Measurements from ENCODE around the gene PTPRJ. TPM values are rescaled to one million over a fixed set of nuclear protein-coding genes. Genes with fewer than 3 reads are reported as not detected.

Gene PTPRJ
- total and polyA plus RNA-seq, 2 donors (not counting 1 experiment from before 2014, with no cell fraction given) = 11.2 to 20.0 TPM

GRCh38 chr11:48193876-48194275 lies 213.5 kb downstream of the PTPRJ start:
- Histone ChIP-seq H3K4me1 (ENCODE audit: control insufficient read depth in 2 of 2, insufficient read depth in 2 of 2, low read length in 2 of 2) (no peaks in the 10 kb centered on the region), H3K36me3 (replicated peaks in 1 of 2; ENCODE audit: control extremely low read depth in 1 of 2, control insufficient read depth in 1 of 2, extremely low read depth in 1 of 2, insufficient read depth in 2 of 2, low read length in 1 of 2) (no peaks in the 10 kb centered on the region), H3K4me2 (replicated peaks; ENCODE audit: low read depth, low read length, poor library complexity, severe bottlenecking) (no peak overlapping the region), H2AFZ (ENCODE audit: insufficient read depth, low read depth, low read length, poor library complexity, severe bottlenecking) (no peak overlapping the region), H4K20me1 (ENCODE audit: control insufficient read depth, insufficient read depth, low read length, poor library complexity, severe bottlenecking) (no peaks in the 10 kb centered on the region), H3K27me3 (replicated peaks in 1 of 4; ENCODE audit: control extremely low read depth in 1 of 4, control insufficient read depth in 3 of 4, insufficient read depth in 4 of 4, low read length in 3 of 4) (peaks cover 0 to 9% (median 3%) of the 10 kb centered on the region in 4 experiments), H3K4me3 (ENCODE audit: control extremely low read depth in 1 of 5, extremely low read depth in 1 of 5, insufficient read depth in 1 of 5, low read depth in 2 of 5, low read length in 4 of 5) (no peak overlapping the region), H3K9ac (ENCODE audit: low read length) (no peak overlapping the region), H3K9me3 (ENCODE audit: control extremely low read depth in 1 of 3, control insufficient read depth in 2 of 3, insufficient read depth in 1 of 3, low read length in 2 of 3) (peaks cover 3 to 12% (median 6%) of the 10 kb centered on the region in 3 donors), H3K27ac (ENCODE audit: low read length in 2 of 2) (no peak overlapping the region), H3K79me2 (ENCODE audit: control insufficient read depth, insufficient read depth, low read length) (no peaks in the 10 kb centered on the region)
- Mint-ChIP-seq H3K9me3 (ENCODE audit: insufficient read depth) (peaks cover 15% of the 10 kb centered on the region), H3K27me3 (peaks cover 37% of the 10 kb centered on the region), H3K27ac (no peak overlapping the region), H3K4me3 (no peak overlapping the region), H3K4me1 (no peaks in the 10 kb centered on the region)
- CTCF ChIA-PET = no interaction called here
- no CpG with 5 or more reads among the region's 2 CpGs for WGBS (ENCODE audit: insufficient coverage)
- DNase-seq (no peak), ATAC-seq (ENCODE audit: low read depth) (no peak)
- intact Hi-C loops (cut with micrococcal nuclease) = no loop called here
- TF ChIP-seq EZH2 (IDR thresholded peaks at IDR 0.05; ENCODE audit: borderline replicate concordance, insufficient read depth, low read depth, low read length, poor library complexity, severe bottlenecking) (no peak), CTCF (IDR thresholded peaks at IDR 0.05) (no peak)
- POLR2A ChIA-PET = no interaction called here

GRCh38 chr11:48207881-48208280 lies 227.5 kb downstream of the PTPRJ start:
- Mint-ChIP-seq H3K4me1 (no peaks in the 10 kb centered on the region), H3K27ac (no peak overlapping the region), H3K4me3 (no peak overlapping the region), H3K9me3 (ENCODE audit: insufficient read depth) (no peaks in the 10 kb centered on the region), H3K27me3 (peaks cover 33% of the 10 kb centered on the region)
- Histone ChIP-seq H3K36me3 (replicated peaks in 1 of 2; ENCODE audit: control extremely low read depth in 1 of 2, control insufficient read depth in 1 of 2, extremely low read depth in 1 of 2, insufficient read depth in 2 of 2, low read length in 1 of 2) (no peaks in the 10 kb centered on the region), H3K9ac (ENCODE audit: low read length) (no peak overlapping the region), H3K27me3 (replicated peaks in 1 of 4; ENCODE audit: control extremely low read depth in 1 of 4, control insufficient read depth in 3 of 4, insufficient read depth in 4 of 4, low read length in 3 of 4) (peaks cover 0 to 4% (median 2%) of the 10 kb centered on the region in 4 experiments), H2AFZ (ENCODE audit: insufficient read depth, low read depth, low read length, poor library complexity, severe bottlenecking) (no peak overlapping the region), H3K9me3 (ENCODE audit: control extremely low read depth in 1 of 3, control insufficient read depth in 2 of 3, insufficient read depth in 1 of 3, low read length in 2 of 3) (peaks cover 0 to 1% (median 0%) of the 10 kb centered on the region in 3 donors), H3K79me2 (ENCODE audit: control insufficient read depth, insufficient read depth, low read length) (no peaks in the 10 kb centered on the region), H4K20me1 (ENCODE audit: control insufficient read depth, insufficient read depth, low read length, poor library complexity, severe bottlenecking) (no peaks in the 10 kb centered on the region), H3K4me3 (ENCODE audit: control extremely low read depth in 1 of 5, extremely low read depth in 1 of 5, insufficient read depth in 1 of 5, low read depth in 2 of 5, low read length in 4 of 5) (no peak overlapping the region), H3K27ac (ENCODE audit: low read length in 2 of 2) (no peak overlapping the region), H3K4me1 (ENCODE audit: control insufficient read depth in 2 of 2, insufficient read depth in 2 of 2, low read length in 2 of 2) (no peaks in the 10 kb centered on the region), H3K4me2 (replicated peaks; ENCODE audit: low read depth, low read length, poor library complexity, severe bottlenecking) (no peak overlapping the region)
- DNase-seq (no peak), ATAC-seq (ENCODE audit: low read depth) (no peak)
- TF ChIP-seq EZH2 (IDR thresholded peaks at IDR 0.05; ENCODE audit: borderline replicate concordance, insufficient read depth, low read depth, low read length, poor library complexity, severe bottlenecking) (no peak), CTCF (IDR thresholded peaks at IDR 0.05) (no peak)
- intact Hi-C loops (cut with micrococcal nuclease) = no loop called here
- ChIA-PET POLR2A (no interaction called here), CTCF (no interaction called here)
- 88% methylated on average over 2 of the region's 2 CpGs for WGBS (ENCODE audit: insufficient coverage)
